Measurements from ENCODE around the gene TCL1B.
"Not testable (repeated sequence)": the region's sequence is repeated elsewhere in the genome, so short reads cannot be mapped to it uniquely, and the experiment has no call there.

TCL1B gene

DNA sequence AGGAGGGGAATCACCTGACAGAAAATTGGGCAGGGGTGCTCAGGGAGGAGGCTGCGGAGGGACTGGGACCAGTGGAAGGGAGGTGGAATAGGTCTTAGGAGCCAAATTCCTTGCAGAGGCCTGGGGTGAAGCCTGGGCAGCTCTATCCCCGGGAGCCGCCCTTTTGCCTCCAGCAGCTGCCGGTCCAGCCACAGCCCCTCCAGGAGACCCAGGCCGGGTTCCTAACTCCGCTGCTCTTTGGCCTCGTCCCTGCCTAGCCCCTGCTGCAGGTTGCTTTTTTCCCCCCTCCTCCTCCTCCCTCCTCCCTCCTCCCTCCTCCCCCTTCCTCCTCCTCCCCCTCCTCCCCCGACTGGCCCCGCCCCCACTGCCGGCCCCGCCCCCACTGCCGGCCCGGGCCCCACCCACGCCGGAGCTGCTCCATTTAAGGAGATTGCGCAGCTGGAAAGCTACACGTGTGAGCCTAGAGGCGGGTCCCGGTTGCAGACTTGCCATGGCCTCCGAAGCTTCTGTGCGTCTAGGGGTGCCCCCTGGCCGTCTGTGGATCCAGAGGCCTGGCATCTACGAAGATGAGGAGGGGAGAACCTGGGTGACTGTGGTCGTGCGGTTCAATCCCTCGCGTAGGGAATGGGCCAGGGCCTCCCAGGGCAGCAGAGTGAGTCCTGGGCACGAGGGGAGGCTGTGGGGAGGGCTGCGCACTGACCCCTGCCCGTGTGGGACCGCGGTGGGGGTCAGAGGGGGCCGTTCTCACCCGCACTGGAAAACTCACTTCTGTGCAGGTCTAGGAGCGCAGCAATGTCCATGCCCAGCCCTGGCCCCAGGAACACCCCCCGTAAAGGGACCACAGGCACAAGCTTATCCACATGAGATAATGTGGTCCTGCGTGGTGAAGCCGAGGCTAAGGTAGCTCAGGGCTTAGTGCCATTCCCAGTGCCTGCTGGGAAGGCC, at the start of gene TCL1B:
TCL1B (plus strand) TSS at position 449 of the 945 bp plus-strand sequence; CDS start at position 491, 42 bp downstream.
- DNase-seq = no peak

- no peak for DNase-seq
Observed at GRCh38 chr14:95644981-95645380, 41.2 kb upstream of the TCL1B start.

GRCh38 chr14:95645389-95645996, 40.7 kb upstream of the TCL1B start:
- DNase-seq = no peak

DNA sequence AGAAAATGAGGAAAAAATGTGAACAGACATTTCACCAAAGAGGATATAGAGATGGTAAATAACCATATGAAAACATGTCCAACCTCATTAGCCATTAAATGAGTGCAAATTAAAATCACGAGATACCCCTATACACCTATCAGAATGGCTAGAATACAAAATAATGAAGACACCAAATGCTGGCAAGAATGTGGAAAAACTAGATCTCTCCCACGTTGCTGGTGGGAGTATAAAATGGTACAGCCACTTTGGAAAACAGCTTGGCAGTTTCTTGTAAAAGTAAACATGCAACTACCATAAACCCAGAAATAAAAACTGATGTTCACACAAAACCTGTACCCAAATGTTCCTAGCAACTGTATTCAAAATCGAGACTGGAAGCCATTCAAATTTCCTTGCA, 38.3 kb upstream of the TCL1B start:
- no peak for DNase-seq

DNA sequence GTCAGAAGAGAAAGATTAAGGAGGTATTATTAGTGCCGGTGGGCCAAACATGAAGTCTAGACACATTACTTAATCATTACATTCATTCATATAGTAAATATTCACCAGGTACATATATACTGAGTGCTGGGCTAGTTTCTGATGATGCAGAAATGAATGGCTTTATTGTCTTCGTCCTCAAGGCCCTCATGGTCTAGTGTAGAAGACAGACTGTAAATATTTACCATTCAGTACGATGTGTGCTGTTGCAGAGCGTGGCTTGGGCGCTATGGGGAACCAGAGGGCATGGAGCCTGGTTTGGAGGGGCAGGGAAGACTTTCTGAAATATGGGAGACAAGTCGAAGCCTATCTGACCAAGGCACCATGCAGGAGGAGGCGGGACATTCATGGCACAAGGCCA, 37.0 kb upstream of the TCL1B start:
- no peak for DNase-seq

GRCh38 chr14:95651028-95651427, 35.2 kb upstream of the TCL1B start:
- no peak for DNase-seq

DNA sequence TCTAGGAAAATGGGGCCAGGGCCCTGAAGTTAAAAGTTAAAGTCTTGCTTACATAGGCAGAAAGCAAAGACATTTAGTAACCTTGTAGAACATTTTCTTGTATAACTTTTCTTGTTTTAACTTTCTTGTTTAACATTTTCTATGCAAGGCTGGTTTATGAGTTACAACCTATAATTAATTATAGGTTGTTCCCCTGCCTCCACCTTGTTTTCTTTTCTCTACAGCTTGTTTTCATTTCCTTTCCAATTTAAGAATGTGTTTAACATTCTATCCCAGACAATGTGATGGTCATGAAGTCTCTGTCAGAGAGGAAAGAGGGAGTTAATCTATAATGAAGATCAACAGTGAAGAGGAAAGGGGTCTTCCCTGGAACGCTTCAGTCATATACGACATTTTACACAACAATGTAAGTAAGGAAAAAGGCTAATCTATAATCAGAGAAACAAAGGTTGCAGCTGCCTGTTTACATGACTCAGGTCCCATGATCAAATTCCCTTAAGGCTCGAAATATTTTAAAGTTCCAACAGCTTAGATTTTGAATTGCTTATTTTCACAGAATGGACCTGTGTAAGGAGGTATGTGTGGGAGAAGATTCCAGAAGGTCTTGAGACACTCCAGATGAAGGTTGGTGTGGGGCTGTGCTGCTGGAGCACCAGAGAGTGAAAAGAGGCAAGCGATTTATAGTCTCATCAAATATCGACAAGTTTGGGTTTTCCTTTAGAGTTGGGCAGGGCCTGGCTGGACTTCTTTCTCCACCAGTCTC, 34.2 kb upstream of the TCL1B start:
- no peak for DNase-seq

DNA sequence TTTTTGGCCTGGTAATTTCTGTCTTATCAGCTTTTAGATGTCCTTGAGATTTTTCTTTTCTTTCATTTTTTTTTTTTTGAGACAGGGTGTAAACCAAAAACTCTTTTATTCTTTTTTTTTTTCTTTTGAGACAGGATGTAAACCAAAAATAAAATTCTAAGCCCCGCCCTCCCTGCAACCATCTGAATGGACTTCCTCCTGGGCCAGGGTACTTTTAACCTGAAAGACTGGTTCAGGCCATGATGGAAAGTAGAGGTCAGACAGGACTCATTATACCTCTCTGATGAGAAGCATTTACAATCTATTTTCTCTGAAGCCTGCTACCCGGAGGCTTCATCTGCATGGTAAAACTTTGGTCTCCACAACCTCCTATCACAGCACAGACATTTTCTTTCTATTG, 33.5 kb upstream of the TCL1B start:
- no peak for DNase-seq

GRCh38 chr14:95655461-95655860, 30.8 kb upstream of the TCL1B start:
- DNase-seq = no peak

DNA sequence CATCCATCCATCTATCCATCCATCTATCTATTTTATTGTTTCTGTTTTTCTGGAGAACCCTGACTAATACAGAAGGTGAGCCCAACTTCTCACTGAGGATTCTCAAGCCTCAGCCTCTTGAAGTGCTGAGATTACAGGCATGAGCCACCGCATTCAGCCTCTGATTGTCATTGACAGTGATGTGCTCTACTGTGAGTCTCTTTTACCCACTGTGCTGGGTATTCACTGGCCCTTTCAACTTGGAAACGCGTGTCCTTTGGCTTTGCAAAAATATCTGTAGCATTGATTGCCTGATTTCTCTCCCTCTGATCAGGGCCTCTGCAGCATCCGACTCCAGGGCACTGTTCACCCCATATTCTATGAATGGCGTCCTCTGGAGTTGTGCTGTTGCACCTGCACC, 29.6 kb upstream of the TCL1B start:
- no peak for DNase-seq

- DNase-seq = no peak
Observed at GRCh38 chr14:95657454-95657853, 28.8 kb upstream of the TCL1B start.

DNA sequence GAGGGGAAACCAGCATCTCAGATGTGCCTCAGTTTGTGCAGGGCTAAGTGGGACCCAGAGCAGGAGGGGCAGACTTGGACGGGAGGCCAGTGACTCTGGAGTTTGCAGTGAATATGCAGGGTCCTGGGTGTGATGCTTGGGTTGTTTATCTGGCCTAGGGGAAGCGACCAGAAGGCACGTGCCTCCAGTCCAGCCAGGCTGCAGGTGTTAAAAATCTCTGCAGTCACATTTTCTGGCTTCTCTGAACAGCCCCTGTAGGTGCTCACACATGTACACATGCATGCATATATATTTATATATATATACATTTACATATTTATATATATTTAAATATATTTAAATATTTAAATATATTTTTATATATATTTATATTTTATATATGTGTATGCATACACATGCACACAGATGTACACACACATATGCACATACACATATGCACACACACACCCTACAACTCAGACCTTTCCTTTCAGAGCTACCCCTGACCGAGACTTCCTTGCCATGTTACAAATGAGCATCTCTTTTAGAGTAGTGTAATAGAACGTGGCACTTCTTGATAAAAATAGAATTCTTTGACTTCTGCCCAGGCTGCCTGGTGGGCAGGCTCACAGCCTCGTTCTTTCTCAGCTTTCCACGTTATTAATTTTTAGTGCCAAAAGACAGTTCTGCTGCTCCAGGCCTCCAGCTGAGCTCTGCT, 26.8 kb upstream of the TCL1B start:
- no peak for DNase-seq

DNA sequence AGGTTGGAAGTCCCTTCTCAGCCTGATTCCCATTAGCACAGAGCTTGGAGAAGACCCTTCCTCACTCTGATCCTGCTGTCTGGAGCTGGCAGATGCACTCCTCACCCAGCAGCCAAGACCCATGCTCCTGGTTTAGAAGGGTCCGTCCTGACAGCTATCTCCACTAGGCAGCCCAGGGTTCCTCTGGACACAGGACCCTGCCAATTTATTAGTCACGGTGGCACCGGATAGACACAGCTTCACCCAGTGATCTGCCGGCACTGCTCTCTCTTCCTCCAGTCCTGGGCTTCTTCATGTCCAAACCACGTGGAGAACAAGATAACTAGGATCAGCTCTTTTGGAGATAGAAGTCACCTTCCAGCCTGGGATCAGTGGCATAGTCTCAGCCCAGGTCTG, 26.2 kb upstream of the TCL1B start:
- no peak for DNase-seq

GRCh38 chr14:95660651-95661515, 25.3 kb upstream of the TCL1B start:
- no peak for DNase-seq

DNA sequence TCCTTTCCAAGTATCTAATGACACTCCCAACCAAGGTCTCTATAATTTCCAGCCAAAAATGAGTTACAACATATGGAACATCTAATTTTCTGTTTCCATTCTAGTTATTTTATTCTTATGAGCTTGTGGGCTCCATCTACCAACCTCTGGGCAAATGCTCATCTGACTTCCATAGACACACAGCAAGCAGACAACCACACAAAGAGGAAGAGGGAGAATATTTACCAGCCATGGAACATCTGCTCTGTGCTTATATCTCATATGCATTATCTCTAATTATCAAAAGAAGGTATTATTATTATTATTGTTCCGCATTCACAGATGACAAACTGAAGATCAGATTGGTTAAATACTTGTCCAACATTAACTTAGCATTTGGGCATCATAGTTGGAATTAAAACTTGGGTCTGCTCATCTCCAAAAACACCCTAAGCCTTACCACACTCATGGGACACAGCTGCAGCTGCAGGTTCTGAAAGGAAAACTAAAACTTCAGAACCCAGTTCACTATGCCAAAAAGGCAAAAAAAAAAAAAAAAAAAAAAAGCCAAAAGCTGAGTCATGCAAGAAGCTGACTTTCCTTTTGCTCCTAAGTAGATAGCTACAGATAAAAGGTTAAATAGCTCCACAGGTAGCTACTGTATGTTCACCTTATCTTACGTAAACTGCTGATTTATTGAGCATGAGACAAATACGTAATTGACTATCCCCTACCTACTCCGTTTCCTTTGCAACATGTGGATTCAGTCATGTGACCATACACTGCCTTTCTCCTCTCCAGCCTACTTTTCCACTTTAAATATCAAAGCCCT, 23.6 kb upstream of the TCL1B start:
- DNase-seq = no peak

DNA sequence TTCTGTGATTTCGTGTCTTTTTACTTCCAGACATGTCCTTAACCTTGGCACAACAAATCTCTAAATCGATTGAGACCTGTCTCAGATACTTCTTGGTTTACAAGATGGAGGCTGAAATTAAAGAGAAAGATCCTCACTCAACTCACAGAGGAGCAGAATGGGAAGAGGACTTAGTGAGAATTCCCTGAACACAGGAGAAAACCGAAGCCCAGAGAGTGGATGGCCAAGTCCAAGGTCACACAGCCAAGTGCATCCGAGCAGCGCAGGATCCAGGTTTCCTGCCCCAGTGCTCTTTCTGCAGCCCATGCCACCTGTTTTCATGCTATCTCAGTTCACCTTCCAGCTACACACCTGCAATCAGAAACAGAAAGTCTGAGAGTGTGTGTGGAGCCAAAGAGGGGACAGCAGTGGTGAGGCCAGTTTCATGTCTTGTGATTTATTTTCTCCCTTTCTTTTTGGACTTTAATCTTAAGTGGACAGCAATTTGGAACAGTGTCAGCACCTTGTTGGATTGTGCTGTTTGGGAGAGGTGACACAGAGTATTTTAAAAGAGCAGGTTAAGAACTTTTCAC, 22.9 kb upstream of the TCL1B start:
- no peak for DNase-seq

DNA sequence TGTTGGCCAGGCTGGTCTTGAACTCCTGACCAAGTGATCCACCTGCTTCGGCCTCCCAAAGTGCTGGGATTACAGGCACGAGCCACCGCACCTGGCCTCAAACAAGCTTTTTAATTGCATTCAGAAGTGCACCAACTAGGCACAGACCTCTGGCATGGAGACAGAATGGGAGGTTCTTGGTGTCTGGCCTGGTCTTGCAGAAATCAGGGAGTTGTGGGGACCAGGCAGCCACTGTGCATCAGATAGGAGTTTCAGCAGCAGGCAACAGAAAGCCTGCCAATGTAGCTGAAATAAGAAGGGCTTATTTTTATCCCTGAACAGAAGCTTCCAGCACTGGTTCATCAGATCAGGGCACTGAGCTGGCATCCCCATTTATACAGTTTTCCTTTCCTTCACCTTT, 22.2 kb upstream of the TCL1B start:
- no peak for DNase-seq

- DNase-seq = no peak
Observed at GRCh38 chr14:95664546-95664945, 21.7 kb upstream of the TCL1B start.

- not testable (repeated sequence) for DNase-seq
Observed at GRCh38 chr14:95665530-95665929, 20.7 kb upstream of the TCL1B start.

GRCh38 chr14:95666450-95666849, 19.8 kb upstream of the TCL1B start:
- no peak for DNase-seq

DNA sequence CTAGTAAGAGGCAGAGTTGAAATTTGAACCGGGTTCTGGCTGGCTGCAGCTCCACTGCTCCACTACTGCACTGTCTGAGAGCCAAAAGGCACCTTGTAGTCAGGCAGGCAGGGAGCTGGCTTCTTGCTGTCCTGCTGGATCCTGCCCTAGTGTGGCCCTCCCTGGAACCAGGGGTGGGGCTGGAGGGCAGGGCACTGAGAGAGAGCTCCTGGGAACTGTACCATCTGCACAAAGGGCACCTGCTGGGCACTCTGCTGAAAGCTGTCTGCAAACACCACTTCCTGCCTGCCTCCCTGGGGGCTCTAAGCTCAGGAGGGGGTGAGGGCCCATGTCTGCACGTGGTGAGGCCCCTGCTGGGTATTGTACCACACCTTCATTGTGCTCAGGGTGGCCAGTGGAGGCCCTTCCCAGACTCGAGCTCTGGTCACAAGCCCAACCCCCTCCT, 19.0 kb upstream of the TCL1B start:
- no peak for DNase-seq
